Stimulated activated CD8-positive, alpha-beta memory T cell treated with anti-CD3 and anti-CD28 coated beads, Interleukin-7, amount 100 ng/mL, for 48 hours (primary cell): ENCODE results near the gene COMMD8.

Experiments used
- DNase-seq, 2 donors: peaks; one replicate each; pipeline ENCODE4 v3.0.0-alpha.2; 2020; ENCODE audit warnings: low read depth in 1 of 2; ENCODE audit errors: extremely low read depth in 1 of 2

COMMD8 gene

DNA sequence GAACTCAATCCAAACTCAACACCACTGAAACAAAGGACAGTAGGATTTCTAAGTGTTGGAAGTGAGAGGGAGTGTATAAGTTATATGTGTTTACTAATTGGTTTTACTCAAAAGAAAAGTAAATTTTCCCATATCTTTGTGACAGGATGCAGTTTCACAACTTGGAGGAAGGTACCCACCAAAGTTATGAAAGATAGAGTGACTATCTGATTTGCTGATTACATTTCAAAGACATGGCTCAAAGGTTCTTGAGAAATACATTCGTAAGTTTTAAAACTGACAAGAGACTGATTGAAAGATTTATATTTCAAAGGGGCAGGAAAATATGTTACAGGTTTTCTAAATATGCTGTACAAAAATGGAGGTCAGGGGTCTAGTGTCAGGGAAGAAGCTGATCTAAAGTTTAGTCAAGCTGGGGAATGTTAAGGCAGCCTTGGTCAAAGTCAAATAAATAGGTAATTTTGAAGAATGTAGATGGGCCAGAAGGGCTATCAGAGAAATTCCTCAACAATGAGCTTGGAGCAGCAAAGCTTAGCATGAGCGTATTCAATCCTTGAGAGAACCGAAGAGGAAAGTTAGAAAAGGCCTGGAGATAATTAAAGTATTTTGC lies 9.7 kb upstream of the COMMD8 start:
- DNase-seq: no peak

DNA sequence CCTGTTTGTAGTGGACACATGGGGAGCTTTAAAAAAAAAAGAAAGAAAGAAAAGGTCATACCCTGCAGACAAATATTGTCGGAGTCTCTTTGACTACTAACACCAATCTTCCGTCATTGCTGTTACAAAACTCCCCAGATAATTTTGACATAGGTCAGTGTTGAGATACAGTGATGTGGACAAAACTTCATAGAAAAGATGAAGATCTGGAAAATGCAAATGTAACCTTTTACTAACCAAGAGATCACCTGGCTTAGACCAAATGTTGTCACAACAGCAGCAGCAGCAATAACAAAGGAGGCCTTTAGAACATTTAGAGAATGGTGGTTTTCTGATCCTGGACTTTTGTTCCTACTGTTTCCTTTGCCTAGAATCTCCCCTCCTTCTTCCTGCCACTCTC lies 8.1 kb upstream of the COMMD8 start:
- no peak for DNase-seq

DNA sequence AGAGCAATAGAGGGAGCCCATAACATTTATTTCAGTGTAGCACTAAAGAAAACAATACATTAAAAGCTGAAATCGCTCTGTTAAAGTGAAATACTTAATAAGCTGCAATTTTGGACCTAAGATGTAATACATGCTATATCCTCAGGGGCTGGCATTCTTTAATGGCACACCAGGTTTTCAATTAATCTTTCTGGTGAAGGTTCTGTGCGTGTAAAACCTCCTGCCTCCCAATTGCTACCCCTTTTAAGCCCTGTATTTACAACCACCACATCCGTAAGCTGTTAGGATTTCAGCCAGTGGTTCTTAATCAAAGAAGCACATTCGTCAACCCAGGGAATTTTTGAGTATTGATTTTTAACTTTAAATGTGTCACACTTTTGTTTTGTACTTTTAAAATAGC lies 7.6 kb upstream of the COMMD8 start:
- no peak for DNase-seq

- DNase-seq: no peak
These were observed 6.4 kb upstream of the COMMD8 start for GRCh38 chr4:47469951-47470350.

- DNase-seq: no peak
These were observed 5.3 kb upstream of the COMMD8 start for GRCh38 chr4:47468706-47469365.

GRCh38 chr4:47466056-47466785 lies 2.7 kb upstream of the COMMD8 start:
- no peak for DNase-seq

- no peak for DNase-seq
These were observed 1.5 kb upstream of the COMMD8 start for GRCh38 chr4:47465004-47465403.

DNA sequence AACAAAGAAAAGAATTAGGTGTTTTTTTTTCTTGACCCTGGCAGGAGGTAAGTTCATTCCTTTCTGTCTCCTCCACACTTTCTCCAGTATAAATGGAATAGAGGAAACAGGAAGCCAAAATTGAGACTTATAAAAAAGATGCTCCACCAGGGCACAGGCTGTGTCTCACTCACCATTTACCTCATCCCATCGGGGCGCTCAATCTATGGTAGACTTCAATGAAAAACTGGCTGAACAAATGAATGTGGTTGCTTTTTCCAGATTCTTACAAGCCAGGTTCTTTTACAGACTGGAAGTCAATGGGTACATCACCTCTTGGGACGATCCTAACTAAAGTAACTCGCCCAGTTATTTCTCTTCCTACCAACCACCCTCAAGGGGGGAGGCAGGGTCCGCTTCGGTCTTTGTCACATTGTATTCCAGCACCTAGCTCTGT lies 685 bp downstream of the COMMD8 start:
- no peak for DNase-seq

- DNase-seq: no peak
These were observed 11.8 kb downstream of the COMMD8 start for GRCh38 chr4:47451657-47452056.

DNA sequence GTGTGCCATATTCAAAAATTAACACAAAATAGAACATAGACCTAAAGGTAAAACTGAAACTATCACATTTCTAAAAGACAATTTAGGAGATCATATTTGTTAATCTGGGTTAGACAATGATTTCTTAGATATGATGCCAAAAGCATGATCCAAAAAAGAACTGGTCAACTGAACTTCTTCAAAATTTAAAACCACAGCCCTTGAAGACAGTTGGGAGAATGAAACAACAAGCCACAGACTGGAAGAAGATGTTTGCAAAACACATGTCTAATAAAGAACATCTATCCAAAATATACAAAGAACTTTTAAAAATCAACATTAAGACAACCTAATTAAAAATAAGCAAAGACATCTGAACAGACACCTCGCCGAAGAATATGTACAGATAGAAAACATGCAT lies 19.5 kb downstream of the COMMD8 start:
- no peak for DNase-seq

DNA sequence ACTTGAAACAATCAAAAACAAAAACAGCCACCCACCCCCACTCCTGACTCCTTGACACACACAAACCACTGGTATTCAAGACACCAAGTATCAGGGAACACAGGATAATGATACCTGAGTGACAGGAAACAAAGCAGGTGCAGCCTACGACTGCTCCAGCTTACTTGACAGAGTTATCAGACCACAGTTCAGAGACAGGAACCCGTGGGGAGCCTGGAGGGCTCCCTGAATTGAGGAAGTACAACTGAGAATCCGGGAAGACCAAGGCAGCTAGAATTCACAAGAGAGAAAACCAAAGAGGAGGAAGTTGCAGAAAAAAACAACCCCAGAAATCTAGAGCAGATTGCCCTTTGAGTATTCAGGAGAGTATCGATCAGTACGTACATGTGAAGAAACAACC lies 20.5 kb downstream of the COMMD8 start:
- no peak for DNase-seq

- no peak for DNase-seq
These were observed 28.6 kb downstream of the COMMD8 start for GRCh38 chr4:47434931-47435330.

DNA sequence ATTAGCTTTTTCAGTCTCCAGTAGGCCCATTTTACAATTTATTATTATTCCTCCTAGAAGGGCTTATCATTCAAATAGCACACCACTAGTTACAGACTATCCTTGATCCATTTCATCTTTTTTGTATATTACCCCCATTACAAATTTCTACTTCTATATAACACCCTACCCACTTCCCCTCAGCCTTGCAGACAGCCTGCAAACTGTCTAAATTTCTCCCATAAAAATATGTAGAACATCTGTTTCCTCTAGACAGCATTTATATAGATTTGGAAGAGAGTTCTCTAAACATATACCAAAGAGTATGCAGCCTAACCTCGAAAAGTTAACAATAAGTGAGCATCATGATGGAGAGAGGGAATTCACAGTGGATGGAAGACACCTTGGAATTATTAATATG lies 30.8 kb downstream of the COMMD8 start:
- no peak for DNase-seq

- no peak for DNase-seq
These were observed 35.6 kb downstream of the COMMD8 start for GRCh38 chr4:47427935-47428334.

DNA sequence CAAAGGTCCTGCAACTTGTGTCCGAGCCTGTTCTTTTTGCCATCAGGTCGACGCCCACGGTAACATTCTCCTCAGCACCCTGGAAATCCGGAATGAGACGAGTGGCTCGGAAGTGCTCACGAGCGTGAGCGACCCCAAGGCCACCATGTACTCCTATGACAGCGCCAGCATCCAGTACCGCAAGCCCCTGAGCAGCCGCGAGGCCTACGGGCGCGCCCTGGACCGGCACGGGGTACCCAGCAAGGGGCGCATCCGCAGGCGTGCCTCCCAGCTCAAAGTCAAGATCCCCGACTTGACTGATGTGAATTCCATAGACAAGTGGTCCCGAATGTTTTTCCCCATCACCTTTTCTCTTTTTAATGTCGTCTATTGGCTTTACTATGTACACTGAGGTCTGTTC lies 37.9 kb downstream of the COMMD8 start:
- DNase-seq: no peak

DNA sequence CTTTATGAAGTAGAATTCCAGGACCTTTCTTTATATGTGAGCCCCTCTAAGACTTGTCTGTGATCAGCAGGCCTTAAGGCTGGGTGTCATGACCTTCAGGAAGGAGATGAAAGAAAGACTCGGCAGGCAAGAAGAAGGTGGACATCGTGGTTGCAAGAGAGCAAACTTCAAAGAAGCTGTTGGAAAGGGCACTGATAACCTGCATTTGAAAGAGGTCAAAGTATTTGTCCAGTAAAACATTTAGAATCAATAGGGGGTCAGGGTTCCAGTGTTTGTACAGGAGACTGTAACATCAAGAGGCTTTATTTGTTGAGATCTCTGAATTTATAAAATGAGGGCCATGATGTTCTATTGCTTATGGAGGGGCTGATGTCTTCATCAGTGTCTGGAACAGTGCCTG lies 44.2 kb downstream of the COMMD8 start:
- no peak for DNase-seq

DNA sequence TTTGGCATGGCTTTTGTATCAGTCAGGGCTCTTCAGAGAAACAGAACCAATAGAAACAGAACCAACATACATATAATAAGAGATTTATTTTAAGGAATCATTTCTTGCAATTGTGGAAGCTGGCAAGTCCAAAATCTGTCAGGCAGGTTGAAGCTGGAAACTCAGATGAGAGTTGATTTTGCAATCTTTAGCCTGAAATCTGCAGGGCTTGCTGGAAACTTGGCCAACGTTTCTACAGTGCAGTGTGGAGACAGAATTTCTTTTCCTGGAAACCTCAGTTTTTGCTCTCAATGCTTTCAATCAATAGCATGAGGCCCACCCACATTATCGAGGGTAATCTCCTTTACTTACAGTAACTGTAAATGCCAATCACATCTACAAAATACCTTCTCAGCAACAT lies 45.4 kb downstream of the COMMD8 start:
- DNase-seq: no peak

DNA sequence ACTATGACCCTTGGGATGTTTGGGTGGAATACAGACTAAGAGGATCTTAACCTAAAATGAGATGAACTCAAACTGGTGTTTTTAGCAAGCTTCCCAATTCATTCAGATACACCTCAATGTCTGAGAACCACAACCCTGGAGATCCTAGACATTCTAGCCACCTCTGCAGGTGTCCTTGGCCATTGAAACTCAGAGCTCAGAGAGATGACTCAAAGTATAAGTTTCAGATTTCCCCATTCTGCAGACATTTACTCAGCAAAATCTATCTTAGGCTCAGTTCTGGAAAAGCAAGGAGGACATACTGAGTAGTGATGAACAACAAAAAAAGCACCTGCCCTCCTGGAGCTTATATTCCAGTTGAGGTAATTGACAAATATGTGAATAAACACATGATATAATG lies 47.8 kb downstream of the COMMD8 start:
- no peak for DNase-seq

- DNase-seq: no peak
These were observed 50.0 kb downstream of the COMMD8 start for GRCh38 chr4:47413521-47413920.

DNA sequence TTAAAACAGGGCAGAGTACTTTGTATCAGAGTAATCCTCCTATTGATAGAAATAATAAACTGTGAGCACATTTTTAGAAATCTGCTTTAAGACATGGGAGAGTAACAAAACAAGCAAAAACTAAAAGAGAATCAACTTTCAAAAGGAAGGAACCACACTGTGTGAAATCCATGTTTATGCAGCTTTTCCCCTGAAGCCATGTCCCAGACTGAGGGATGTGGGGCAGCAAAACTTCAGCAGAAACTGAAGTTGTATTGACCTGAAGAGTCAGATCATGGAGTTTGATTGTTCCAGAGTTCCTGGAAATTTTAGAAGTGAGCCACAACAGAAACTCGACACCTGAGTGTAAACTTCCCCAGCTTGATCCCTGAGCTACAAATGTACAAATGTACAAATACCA lies 53.2 kb downstream of the COMMD8 start:
- no peak for DNase-seq

DNA sequence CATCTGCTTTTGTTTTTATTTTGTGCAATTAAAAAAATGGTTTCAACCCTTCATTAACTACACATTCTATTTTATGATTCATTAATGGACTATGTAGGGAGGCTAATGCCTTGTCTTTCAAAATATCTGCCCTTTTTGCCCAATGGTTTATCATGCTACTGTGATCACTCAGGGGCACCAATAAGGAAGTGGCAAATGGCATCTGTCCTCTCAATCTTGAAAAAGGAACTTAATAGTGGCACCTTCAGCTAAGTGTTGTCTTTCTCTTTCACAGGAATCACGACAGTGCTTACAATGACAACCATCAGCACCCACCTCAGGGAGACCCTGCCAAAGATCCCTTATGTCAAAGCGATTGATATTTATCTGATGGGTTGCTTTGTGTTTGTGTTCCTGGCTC lies 57.1 kb downstream of the COMMD8 start:
- DNase-seq: no peak
